GM18511 (cell line): Measurements from ENCODE around the gene MYCBP2.

ENCODE experiments used
- ATAC-seq: cut with Tn5 transposase; IDR thresholded peaks from one replicate; pipeline ENCODE4 v1.9.1; 2021; ENCODE audit warnings: mild to moderate bottlenecking, moderate library complexity; ENCODE audit not compliant: unreplicated experiment

The MYCBP2 gene

GRCh38 chr13:77001540-77001939 lies 325.4 kb downstream of the MYCBP2 start:
- ATAC-seq: no peak

- ATAC-seq: no peak
These were observed 326.4 kb downstream of the MYCBP2 start for GRCh38 chr13:77000475-77000874.
